Psoas muscle (tissue), 8 donors: ENCODE data around the gene STIMATE. TPM values are rescaled to one million over a fixed set of nuclear protein-coding genes. Genes with fewer than 3 reads are reported as not detected.

Experiments used
- ATAC-seq, 4 donors: fragments of 200-7000 bp; cut with Tn5 transposase; one replicate each; pipeline ENCODE4 v1.9.1; 2020; ENCODE audit warnings: moderate library complexity in 3 of 4, mild to moderate bottlenecking in 2 of 4
- DNase-seq, 2 donors: peaks; one replicate each; pipeline ENCODE4 v3.0.0-alpha.2; 2020
- H3K27ac ChIP-seq: fragments of 200-600 bp; one replicate; pipeline ENCODE4 v1.8.0; 2022
- H3K27me3 ChIP-seq, 3 donors: fragments of 200-600 bp in 1 of 3; one replicate each; pipeline versions ENCODE4 v1.6.1 to v1.8.0; 2013 to 2022; ENCODE audit warnings: low read length in 2 of 3, mild to moderate bottlenecking in 2 of 3, moderate library complexity in 1 of 3; ENCODE audit not compliant: insufficient read depth in 3 of 3
- H3K36me3 ChIP-seq, 2 donors: fragments of 200-600 bp in 1 of 2; one replicate each; pipeline versions ENCODE4 v1.6.1 to v1.8.0; 2013 to 2022; ENCODE audit warnings: low read depth in 1 of 2, mild to moderate bottlenecking in 1 of 2, moderate library complexity in 1 of 2; ENCODE audit not compliant: insufficient read depth in 1 of 2
- H3K4me1 ChIP-seq: fragments of 200-600 bp; one replicate; pipeline ENCODE4 v1.8.0; 2022
- H3K4me3 ChIP-seq: fragments of 200-600 bp; one replicate; pipeline ENCODE4 v1.8.0; 2022; ENCODE audit warnings: mild to moderate bottlenecking
- H3K9me3 ChIP-seq: fragments of 200-600 bp; one replicate; pipeline ENCODE4 v1.8.0; 2022
- WGBS, 3 donors: extraction: QIAGEN DNeasy Blood & Tissue Kit; methylation state at CpG; one replicate each; pipeline versions ENCODE4 v1.1.6 to v1.1.7; 2013; 5-methylcytosine and 5-hydroxymethylcytosine counted together
- intact Hi-C, 2 donors: fragments of 100-400 bp; cut with DNase I; formaldehyde crosslinking; loops; one replicate each; pipeline versions ENCODE4 v1.11.0 to v1.14.2; 2022
- polyA plus RNA-seq, 3 donors: library from polyadenylated mRNA; stranded (reverse); fragments of 200-250 nt; gene quantifications; one replicate each; pipeline ENCODE4 v1.2.3, GENCODE V29; 2013
- total RNA-seq, 4 donors: library from RNA; stranded (reverse); fragmentation: NEBNext Ultra II Directional in 2 of 4; extraction: Animal tissue kit (Norgen Biotek cat#: 25700) in 2 of 4; gene quantifications; one replicate each; pipeline versions ENCODE4 v1.2.1 to v1.2.4, GENCODE V29; 2021 to 2023
- TF ChIP-seq, protein P1 (sequence below): fragments of 200-600 bp; IDR thresholded peaks from one replicate; pipeline ENCODE4 v1.8.0; 2022; ENCODE audit warnings: antibody characterized with exemption
- donor health status: healthy with polysubstance abuse.
- donor health status: DM: no; HTN: no; CAD: no; lungs with moderate emphysema.
- donor health status: Bipolar disorder and iron deficiency.
- donor health status: healthy.
- donor health status: DM: yes; HTN: yes; CAD: no.
- donor health status: DM: no; HTN: no; CAD: no.
- donor health status: DM: no; HTN: no; CAD: no.
- donor health status: DM: yes; HTN: yes; CAD: no.

STIMATE gene
- total and polyA plus RNA-seq, 7 donors: 3.5 to 22.3 (median 10.2) TPM

DNA sequence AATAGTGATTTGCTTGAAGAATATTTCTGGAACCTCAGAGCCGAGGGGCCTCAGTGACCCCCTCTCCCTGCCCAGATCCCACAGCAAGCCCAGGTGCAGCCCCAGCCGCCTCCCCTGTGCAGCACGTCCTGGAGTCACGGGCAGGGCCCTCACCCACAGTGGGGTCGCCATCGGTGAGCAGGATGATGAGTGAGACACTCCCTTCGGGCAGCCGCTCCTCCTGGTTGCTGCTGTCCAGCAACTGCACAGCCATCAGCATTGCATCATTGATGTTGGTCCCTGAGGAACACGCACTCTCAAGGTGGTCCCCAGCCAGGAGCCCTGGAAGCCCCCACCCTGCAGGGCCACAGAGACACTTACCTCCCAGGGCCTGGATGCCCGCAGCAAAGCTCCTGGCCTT, 73.3 kb downstream of the STIMATE start:
- no peaks in the 10 kb centered on the region for H3K27me3 ChIP-seq
- ATAC-seq (no peak), DNase-seq (no peak)
- TF ChIP-seq, protein P1, sequence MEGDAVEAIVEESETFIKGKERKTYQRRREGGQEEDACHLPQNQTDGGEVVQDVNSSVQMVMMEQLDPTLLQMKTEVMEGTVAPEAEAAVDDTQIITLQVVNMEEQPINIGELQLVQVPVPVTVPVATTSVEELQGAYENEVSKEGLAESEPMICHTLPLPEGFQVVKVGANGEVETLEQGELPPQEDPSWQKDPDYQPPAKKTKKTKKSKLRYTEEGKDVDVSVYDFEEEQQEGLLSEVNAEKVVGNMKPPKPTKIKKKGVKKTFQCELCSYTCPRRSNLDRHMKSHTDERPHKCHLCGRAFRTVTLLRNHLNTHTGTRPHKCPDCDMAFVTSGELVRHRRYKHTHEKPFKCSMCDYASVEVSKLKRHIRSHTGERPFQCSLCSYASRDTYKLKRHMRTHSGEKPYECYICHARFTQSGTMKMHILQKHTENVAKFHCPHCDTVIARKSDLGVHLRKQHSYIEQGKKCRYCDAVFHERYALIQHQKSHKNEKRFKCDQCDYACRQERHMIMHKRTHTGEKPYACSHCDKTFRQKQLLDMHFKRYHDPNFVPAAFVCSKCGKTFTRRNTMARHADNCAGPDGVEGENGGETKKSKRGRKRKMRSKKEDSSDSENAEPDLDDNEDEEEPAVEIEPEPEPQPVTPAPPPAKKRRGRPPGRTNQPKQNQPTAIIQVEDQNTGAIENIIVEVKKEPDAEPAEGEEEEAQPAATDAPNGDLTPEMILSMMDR: no peak
- H3K9me3 ChIP-seq: no peaks in the 10 kb centered on the region
- H3K27ac ChIP-seq: no peak overlapping the region
- peaks cover 0 to 98% of the 10 kb centered on the region in 2 donors for H3K36me3 ChIP-seq
- WGBS, 3 donors: 83 to 95% (median 87%) methylated on average over 9 to 10 of the region's 10 CpGs
- H3K4me1 ChIP-seq: no peaks in the 10 kb centered on the region
- H3K4me3 ChIP-seq: no peak overlapping the region
- intact Hi-C loops: no loop called here

DNA sequence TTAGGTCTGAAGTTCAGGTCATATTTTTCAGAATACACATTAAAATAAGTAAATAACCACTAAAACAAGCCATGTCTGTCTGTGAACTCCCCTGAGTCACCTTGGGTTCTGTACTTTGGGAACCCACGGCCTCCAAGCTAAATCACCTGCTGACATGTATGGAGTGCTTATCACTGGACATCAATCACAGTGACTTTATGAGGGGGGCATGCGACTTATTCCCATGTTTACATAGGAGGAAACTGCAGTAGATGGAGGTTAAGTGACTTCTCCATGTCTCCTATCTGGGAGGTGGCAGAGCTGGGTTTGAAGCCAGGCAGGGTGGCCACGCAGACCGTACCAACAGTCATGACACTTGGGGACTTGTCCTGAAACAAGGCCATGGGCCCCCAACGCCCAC, 75.0 kb downstream of the STIMATE start:
- no peak overlapping the region for H3K4me3 ChIP-seq
- DNase-seq (no peak), ATAC-seq (no peak)
- no peaks in the 10 kb centered on the region for H3K27me3 ChIP-seq
- 87 to 93% (median 89%) methylated on average over 5 of the region's 5 CpGs for WGBS, 3 donors
- no peaks in the 10 kb centered on the region for H3K9me3 ChIP-seq
- H3K36me3 ChIP-seq: peaks cover 0 to 98% of the 10 kb centered on the region in 2 donors
- H3K4me1 ChIP-seq: no peaks in the 10 kb centered on the region
- TF ChIP-seq, protein P1: no peak
- intact Hi-C loops: no loop called here
- H3K27ac ChIP-seq: no peak overlapping the region

DNA sequence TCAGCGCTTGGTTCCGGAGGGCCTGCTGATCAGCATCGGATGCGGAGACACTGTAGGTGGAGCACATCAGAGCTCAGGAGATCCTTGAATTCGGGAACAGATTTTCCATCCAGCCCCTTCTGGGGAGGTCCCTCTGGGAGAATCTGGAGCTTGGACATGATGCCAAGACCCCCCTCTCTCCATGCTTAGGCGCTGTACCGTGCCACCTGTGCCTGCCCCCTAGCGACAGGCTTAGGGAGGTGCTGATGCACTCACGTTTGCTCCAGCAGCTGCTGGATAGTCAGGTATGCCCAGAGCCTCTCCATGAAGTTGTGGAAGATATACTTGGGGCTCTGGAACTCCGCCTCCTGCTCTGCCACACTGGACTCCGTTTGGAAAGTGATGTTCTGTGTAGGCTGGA, 76.6 kb downstream of the STIMATE start:
- H3K9me3 ChIP-seq: no peaks in the 10 kb centered on the region
- TF ChIP-seq, protein P1: peak; percentile 45
- no peaks in the 10 kb centered on the region for H3K27me3 ChIP-seq
- intact Hi-C loops: no loop called here
- ATAC-seq (peak; percentile 37 to 72 (median 52)), DNase-seq (no peak)
- H3K4me3 ChIP-seq: no peak overlapping the region
- H3K36me3 ChIP-seq: peaks cover 0 to 98% of the 10 kb centered on the region in 2 donors
- H3K27ac ChIP-seq: no peak overlapping the region
- WGBS, 3 donors: 56 to 63% (median 58%) methylated on average over 11 of the region's 11 CpGs
- H3K4me1 ChIP-seq: no peaks in the 10 kb centered on the region

DNA sequence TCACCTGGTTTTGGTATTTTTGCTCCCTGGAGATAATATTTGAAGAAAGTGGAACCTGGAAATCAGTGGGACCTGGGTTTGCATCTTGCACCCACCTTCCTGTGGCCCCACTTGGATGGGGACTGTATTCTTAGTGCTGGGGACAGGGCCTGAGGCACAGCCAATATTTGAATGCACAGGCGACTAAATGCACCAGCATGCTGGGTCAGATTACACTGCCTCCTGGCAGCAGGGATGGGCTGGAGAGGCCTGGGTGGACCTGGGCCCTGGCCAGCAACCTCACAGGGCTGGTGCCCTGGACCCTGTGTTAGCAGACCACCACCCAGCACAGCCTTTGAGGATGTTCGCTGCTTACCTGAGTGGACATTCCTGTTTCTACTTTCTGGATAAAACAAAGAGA, 77.4 kb downstream of the STIMATE start:
- peak in 2 of 4 donors; percentile 32 to 76 for ATAC-seq
- peaks cover 0 to 98% of the 10 kb centered on the region in 2 donors for H3K36me3 ChIP-seq
- WGBS, 3 donors: 58 to 67% (median 64%) methylated on average over 2 of the region's 2 CpGs
- no peaks in the 10 kb centered on the region for H3K4me1 ChIP-seq
- H3K9me3 ChIP-seq: no peaks in the 10 kb centered on the region
- DNase-seq: no peak
- intact Hi-C loops: no loop called here
- no peak overlapping the region for H3K27ac ChIP-seq
- TF ChIP-seq, protein P1: no peak
- H3K4me3 ChIP-seq: no peak overlapping the region
- no peaks in the 10 kb centered on the region for H3K27me3 ChIP-seq

DNA sequence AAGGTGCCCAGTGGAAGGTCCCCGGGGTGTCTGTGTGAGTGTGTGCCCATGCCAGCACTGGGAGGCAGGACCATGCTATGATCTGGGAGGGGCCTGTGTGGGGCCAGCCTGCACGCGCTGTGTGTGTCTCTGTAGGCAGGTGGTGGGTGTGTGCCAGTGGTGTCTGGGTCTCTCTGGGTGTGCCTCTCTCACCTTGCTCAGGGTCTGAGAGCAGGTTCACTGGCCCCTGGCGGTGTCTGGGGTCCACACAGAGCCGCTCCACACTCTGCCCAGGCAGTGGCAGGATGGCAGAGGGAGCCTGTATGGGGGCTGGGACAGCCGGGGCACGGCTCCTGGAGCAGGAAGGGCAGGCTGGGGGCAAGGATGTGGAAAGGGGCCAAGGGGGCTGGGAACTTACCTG, 79.5 kb downstream of the STIMATE start:
- Histone ChIP-seq H3K27me3 (no peaks in the 10 kb centered on the region), H3K4me3 (no peak overlapping the region), H3K36me3 (peaks cover 0 to 98% of the 10 kb centered on the region in 2 donors), H3K9me3 (no peaks in the 10 kb centered on the region), H3K4me1 (no peaks in the 10 kb centered on the region), H3K27ac (no peak overlapping the region)
- ATAC-seq: no peak
- 91 to 97% (median 94%) methylated on average over 7 of the region's 7 CpGs for WGBS, 3 donors
- intact Hi-C loops: no loop called here
- DNase-seq: no peak
- TF ChIP-seq, protein P1: no peak
